Measurements from ENCODE around the gene SNTB2.

The SNTB2 gene

GRCh38 chr16:69345923-69346322 is 159.0 kb downstream of the SNTB2 start:
- H3K4me3 ChIP-seq (ENCODE audit: low read depth, low read length): no peak overlapping the region
- no peak for TF ChIP-seq CTCF (IDR thresholded peaks at IDR 0.05; ENCODE audit: insufficient read depth, low read depth, low read length, missing control alignments)
- no peak for DNase-seq (ENCODE audit: low read depth)

- no peak for TF ChIP-seq CTCF (IDR thresholded peaks at IDR 0.05; ENCODE audit: insufficient read depth, low read depth, low read length, missing control alignments)
- DNase-seq (ENCODE audit: low read depth): no peak
- H3K4me3 ChIP-seq (ENCODE audit: low read depth, low read length): no peak overlapping the region
Measured at GRCh38 chr16:69346683-69347082, 159.7 kb downstream of the SNTB2 start.

DNA sequence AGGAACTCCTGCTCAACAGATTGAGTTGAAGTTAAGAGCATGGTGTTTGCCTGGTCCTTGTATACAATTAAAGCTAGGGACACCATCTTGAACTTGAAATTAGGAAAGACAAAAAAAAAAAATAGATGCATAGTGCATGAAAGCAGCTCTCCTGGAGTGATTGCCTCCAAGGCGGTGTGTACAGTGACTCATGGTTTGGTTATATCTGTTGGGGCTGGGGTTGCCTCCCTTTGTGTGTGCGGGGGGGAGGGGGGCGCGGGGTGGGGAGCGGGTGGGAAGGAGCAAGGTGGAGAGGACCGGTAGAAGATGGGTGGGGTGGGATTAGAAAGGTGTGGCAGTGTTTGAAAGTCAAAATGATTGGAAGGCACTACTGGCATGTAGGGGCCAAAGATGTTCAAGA is 161.3 kb downstream of the SNTB2 start:
- no peak overlapping the region for H3K4me3 ChIP-seq (ENCODE audit: low read depth, low read length)
- DNase-seq (ENCODE audit: low read depth): no peak
- TF ChIP-seq CTCF (IDR thresholded peaks at IDR 0.05; ENCODE audit: insufficient read depth, low read depth, low read length, missing control alignments): no peak

GRCh38 chr16:69349536-69349935 is 162.6 kb downstream of the SNTB2 start:
- TF ChIP-seq CTCF (IDR thresholded peaks at IDR 0.05; ENCODE audit: insufficient read depth, low read depth, low read length, missing control alignments): no peak
- no peak overlapping the region for H3K4me3 ChIP-seq (ENCODE audit: low read depth, low read length)
- DNase-seq (ENCODE audit: low read depth): no peak

GRCh38 chr16:69350536-69351133 is 163.7 kb downstream of the SNTB2 start:
- DNase-seq (ENCODE audit: low read depth): no peak
- no peak overlapping the region for H3K4me3 ChIP-seq (ENCODE audit: low read depth, low read length)
- no peak for TF ChIP-seq CTCF (IDR thresholded peaks at IDR 0.05; ENCODE audit: insufficient read depth, low read depth, low read length, missing control alignments)

GRCh38 chr16:69351309-69352027 is 164.5 kb downstream of the SNTB2 start, which contains the start of gene TMED6:
TSS of gene TMED6 (minus strand) at chr16:69351786. CDS start at chr16:69351753, 33 bp downstream.
- H3K4me3 ChIP-seq (ENCODE audit: low read depth, low read length): no peak within 1 kb of the TSS
- no peak for TF ChIP-seq CTCF (IDR thresholded peaks at IDR 0.05; ENCODE audit: insufficient read depth, low read depth, low read length, missing control alignments)
- no peak for DNase-seq (ENCODE audit: low read depth)
